Stimulated activated CD4-positive, alpha-beta T cell treated with anti-CD3 and anti-CD28 coated beads, TNF-alpha, amount 100 ng/mL, for 1 hour (primary cell): ENCODE measurements around the gene DAPK3.
"Not testable (repeated sequence)": the region's sequence is repeated elsewhere in the genome, so short reads cannot be mapped to it uniquely, and the experiment has no call there.

ENCODE experiments used
- DNase-seq, 3 donors: peaks; one replicate each; pipeline ENCODE4 v3.0.0-alpha.2; 2020; ENCODE audit warnings: low read depth in 3 of 3, low spot score in 1 of 3

DAPK3 gene

GRCh38 chr19:3970808-3971598 is at the start of gene DAPK3:
Gene DAPK3, minus strand, starts transcription at chr19:3971099. Its CDS starts 1,364 bp downstream, at chr19:3969735.
- DNase-seq, result peak; percentile 72 to 86 (median 81)

- no peak for DNase-seq
These were observed 48.7 kb upstream of the DAPK3 start for GRCh38 chr19:4019578-4019977.

GRCh38 chr19:4018775-4019504 is 48.0 kb upstream of the DAPK3 start:
- no peak for DNase-seq

- no peak for DNase-seq
These were observed 47.3 kb upstream of the DAPK3 start for GRCh38 chr19:4018140-4018613.

- DNase-seq, result no peak
These were observed 46.2 kb upstream of the DAPK3 start for GRCh38 chr19:4016903-4017638.

GRCh38 chr19:4016486-4016885 is 45.6 kb upstream of the DAPK3 start:
- DNase-seq, result no peak

- no peak for DNase-seq
These were observed 45.0 kb upstream of the DAPK3 start for GRCh38 chr19:4015705-4016402.

GRCh38 chr19:4014541-4015491 is 43.9 kb upstream of the DAPK3 start:
- peak in 1 of 3 donors; percentile 32 for DNase-seq

GRCh38 chr19:4013886-4014540 is 43.1 kb upstream of the DAPK3 start:
- no peak for DNase-seq

- DNase-seq, result no peak
These were observed 42.2 kb upstream of the DAPK3 start for GRCh38 chr19:4012975-4013634.

GRCh38 chr19:4012092-4012974 is 41.4 kb upstream of the DAPK3 start:
- no peak for DNase-seq

GRCh38 chr19:4011430-4011829 is 40.5 kb upstream of the DAPK3 start:
- DNase-seq, result not testable (repeated sequence)

GRCh38 chr19:4010808-4011110 is 39.9 kb upstream of the DAPK3 start:
- no peak for DNase-seq

GRCh38 chr19:4009990-4010807 is 39.3 kb upstream of the DAPK3 start:
- DNase-seq, result no peak

- DNase-seq, result no peak
These were observed 37.1 kb upstream of the DAPK3 start for GRCh38 chr19:4007836-4008539.

- DNase-seq, result peak; percentile 88 to 95 (median 91)
These were observed 36.3 kb upstream of the DAPK3 start, which contains the start of gene PIAS4 for GRCh38 chr19:4007021-4007835. Gene PIAS4, plus strand, starts transcription at chr19:4007736. Its CDS starts 25 bp downstream, at chr19:4007761.
